ENCODE results near the gene ZBTB9.

ZBTB9 gene, protein sequence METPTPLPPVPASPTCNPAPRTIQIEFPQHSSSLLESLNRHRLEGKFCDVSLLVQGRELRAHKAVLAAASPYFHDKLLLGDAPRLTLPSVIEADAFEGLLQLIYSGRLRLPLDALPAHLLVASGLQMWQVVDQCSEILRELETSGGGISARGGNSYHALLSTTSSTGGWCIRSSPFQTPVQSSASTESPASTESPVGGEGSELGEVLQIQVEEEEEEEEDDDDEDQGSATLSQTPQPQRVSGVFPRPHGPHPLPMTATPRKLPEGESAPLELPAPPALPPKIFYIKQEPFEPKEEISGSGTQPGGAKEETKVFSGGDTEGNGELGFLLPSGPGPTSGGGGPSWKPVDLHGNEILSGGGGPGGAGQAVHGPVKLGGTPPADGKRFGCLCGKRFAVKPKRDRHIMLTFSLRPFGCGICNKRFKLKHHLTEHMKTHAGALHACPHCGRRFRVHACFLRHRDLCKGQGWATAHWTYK

DNA sequence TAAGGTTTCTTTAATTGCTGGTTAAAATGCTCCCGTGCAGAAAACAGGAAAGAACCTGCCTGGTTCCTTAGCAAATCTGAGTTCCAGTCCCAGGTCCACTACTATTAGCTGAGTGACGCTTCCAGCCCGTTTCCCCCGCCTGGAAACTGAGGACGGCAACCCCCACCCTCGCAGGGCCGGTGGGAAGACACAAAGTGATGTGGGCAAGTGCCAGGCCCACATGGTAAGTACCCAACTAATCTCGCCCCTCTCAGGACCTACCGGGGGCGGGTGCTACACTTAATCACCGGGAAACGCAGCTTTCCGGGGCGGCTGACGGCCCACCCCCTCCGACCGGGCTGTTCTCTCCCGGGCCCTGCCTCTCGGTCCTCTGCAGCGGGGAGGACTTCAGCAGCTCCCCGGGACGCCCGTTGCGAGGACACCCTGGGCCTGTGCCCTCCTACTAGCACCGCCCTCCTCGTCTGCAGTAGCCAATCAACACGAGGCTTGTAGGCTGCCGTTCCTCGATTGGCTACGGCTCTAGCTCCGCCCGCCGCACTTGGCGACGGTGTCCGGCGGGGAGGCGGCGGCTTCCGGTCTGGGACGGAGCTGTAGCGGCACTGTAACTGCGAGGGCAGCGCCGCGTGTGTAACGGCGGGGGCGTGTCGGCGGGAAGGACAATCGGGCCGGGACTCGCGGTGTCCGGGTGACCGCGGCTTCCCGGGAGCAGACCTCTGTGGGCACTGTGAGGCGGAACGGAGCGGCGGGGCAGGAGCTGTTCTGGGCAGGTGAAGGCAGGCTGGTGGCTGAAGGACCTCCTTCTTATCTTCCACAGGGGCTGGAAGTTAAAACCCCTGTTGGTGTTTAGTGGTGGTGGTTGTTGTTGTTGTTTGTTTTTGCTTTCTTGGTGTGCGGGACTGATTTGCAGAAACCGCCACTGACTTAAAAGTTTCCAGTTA is at the start of gene ZBTB9:
ZBTB9 (plus strand) TSS at position 568 of the 938 bp plus-strand sequence. CDS start 525 bp downstream, outside the sequence.
- peak; percentile 96 for DNase-seq

DNA sequence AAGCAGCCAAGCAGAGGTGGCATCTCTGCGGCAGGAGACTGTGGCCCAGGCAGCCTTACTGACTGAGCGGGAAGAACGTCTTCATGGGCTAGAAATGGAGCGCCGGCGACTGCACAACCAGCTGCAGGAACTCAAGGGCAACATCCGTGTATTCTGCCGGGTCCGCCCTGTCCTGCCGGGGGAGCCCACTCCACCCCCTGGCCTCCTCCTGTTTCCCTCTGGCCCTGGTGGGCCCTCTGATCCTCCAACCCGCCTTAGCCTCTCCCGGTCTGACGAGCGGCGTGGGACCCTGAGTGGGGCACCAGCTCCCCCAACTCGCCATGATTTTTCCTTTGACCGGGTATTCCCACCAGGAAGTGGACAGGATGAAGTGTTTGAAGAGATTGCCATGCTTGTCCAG is 49.5 kb upstream of the ZBTB9 start:
- no peak for DNase-seq

DNA sequence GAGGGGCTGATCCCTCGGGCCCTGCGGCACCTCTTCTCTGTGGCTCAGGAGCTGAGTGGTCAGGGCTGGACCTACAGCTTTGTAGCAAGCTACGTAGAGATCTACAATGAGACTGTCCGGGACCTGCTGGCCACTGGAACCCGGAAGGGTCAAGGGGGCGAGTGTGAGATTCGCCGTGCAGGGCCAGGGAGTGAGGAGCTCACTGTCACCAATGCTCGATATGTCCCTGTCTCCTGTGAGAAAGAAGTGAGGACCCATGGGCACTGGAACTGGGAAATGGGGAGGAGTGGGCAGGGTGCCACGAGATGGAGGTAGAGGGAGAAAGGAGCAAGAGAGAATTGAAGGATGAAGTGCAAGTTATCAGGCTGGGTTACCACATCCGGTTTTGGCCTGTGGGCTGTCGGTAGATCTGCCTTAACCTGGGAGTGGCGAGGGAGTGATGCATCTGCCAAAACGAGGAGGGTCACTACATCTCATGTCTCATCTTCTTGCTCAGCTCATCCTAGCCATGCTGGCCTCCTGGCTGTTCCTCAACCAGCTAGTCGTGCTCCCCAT is 48.9 kb upstream of the ZBTB9 start:
- DNase-seq: no peak

DNA sequence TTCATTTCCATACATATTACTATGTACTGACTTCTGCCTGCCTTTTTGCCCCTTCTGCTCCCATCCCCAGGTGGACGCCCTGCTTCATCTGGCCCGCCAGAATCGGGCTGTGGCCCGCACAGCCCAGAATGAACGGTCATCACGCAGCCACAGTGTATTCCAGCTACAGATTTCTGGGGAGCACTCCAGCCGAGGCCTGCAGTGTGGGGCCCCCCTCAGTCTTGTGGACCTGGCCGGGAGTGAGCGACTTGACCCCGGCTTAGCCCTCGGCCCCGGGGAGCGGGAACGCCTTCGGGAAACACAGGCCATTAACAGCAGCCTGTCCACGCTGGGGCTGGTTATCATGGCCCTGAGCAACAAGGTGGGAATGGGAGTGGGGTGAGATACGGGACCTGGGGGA is 48.2 kb upstream of the ZBTB9 start:
- no peak for DNase-seq

DNA sequence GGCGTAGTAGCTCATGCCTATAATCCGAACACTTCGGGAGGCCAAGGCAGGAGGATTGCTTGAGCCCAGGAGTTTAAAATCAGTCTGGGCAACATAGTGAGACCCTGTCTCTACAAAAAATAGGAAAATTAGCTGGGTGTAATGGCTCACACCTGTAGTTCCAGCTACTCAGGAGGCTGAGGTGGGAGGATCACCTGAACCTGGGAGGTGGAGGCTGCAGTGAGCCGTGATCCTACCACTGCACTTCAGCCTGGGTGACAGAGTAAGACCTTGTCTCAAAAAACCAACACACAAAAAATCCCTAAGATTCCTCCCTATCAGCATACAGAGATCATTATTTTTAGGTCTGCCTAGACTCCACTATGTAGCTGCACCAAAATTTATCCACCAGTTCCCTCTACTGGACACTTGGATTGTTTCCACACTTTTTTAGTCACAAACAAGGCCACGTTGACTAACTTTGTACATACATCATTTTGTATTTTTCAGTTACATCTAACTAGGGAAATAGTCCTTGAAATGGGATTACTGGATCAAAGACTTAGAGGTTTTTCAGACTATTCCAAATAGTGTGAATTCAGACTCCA is 47.2 kb upstream of the ZBTB9 start:
- no peak for DNase-seq

DNA sequence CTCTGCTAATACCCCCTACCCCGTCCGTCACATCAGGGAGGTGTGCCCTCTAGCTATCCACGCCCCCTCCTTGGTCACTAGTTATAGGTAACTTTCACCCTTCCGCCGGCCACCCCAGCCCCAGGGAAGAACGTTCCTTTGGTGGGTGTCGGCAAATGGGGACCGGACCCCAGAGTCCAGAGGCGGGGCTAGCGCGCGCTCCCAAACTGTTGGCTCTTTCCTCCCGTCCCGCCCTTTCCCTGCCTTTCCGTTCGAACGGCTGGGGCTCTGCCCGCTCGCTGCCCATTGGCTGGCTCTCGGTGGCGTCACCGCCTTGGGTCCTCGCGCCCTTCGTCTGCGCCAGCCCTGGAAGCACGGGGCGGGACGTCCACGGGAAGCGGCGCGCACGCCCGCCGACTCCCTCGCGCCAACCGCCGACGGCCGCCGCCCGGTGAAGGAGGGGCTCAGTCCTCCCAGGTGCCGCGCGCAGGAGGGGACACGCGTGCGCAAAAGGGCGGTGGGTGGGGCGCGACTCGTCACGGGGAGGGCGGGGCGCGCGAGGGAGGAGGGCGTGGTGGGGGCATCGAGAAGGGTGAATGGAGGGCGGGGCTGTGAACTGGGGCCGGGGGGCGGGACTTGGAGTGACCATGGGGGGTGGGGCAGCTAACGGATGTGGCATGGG is 44.2 kb upstream of the ZBTB9 start:
- DNase-seq: peak; percentile 97

DNA sequence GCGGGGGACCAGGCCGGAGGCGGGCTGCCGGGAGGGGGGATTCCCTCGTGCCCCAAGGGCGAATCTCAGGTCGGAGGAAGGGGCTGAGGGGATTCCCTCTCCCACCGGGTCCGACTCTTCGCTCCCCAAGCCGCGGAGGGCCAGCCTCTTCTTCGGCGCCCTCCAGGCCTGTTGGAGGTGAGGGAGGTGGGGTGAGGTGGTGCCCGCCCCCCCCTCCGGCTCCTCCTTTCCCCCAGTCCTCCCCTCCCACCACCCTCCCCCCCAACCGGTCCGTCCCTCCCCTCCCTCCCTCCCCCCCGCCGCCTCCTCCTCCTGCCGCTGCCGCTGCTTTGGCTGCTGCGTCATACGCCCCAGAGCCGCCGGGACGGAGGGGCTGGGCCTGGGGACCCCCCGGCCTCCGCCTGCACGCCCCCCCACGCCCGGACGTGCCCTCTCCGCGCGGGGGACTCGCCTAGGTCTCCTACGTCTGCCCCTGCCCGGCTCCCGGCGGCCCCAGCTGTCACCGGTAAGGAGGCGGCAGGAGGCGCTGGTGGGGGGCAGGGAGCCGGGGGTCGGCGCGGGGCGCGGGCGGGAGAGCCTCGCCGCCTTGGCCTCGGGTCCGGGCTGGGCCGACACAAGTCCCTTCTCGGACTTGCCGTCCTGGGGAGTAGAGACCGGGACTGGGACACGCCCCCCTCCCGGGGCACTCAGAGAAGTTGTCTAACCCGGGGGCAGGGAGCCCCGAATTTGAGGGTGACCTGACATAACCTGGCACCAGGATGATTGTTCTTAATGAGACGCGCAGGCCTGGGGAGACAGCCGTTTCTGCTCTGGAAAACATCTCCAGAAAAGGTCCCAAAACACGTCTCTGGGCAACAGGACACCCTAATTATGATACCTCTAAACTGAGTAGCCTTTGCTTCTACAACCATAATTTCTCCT is 43.4 kb upstream of the ZBTB9 start, which contains the start of gene PHF1:
PHF1 (plus strand) TSS at position 304 of the 921 bp plus-strand sequence. CDS start 1,250 bp downstream, outside the sequence.
- no peak for DNase-seq

DNA sequence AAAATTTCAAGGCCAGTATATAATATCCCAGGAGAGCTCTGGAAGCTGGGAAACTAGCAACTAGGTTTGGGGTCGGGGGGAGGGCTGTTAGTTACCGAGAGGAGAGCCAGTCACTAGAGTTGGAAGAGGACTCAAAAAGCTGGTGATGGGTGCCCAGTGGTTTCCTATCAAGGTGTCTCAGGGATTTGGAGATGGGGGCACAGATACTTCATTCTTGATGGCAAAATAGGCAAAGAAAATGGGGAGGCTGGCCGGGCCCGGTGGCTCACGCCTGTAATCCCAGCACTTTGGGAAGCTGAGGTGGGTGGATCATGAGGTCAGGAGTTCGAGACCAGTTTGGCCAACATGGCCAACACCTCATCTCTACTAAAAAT is 42.8 kb upstream of the ZBTB9 start:
- no peak for DNase-seq

DNA sequence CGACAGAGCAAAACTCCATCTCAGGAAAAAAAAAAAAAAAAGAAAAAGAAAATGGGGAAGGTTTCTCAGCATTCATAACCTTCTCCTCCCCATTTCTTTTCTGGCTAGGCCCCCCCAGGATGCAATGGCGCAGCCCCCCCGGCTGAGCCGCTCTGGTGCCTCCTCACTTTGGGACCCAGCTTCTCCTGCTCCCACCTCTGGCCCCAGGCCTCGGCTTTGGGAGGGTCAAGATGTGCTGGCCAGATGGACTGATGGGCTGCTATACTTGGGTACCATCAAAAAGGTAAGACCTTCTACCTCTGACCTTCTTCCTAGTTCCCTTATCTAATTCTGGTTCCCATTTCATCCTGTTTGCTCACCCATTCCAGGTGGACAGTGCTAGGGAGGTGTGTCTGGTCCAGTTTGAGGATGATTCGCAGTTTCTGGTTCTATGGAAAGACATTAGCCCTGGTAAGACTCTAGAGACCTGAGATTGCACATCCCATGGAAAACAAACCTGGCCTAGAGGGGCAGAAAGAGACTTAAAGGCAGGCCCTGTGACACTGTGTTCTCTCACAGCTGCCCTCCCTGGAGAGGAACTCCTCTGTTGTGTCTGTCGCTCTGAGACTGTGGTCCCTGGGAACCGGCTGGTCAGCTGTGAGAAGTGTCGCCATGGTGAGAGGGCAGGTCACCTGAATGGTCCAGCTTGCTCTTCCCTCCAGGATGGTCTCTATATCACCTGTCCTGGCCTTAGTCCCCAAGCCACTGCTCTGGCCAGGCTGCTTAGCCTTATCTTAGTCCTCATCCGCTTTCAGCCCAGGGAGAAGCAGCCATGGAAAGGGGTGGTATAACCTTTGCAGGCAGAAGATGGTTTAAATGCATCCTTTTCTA is 42.0 kb upstream of the ZBTB9 start:
- no peak for DNase-seq

DNA sequence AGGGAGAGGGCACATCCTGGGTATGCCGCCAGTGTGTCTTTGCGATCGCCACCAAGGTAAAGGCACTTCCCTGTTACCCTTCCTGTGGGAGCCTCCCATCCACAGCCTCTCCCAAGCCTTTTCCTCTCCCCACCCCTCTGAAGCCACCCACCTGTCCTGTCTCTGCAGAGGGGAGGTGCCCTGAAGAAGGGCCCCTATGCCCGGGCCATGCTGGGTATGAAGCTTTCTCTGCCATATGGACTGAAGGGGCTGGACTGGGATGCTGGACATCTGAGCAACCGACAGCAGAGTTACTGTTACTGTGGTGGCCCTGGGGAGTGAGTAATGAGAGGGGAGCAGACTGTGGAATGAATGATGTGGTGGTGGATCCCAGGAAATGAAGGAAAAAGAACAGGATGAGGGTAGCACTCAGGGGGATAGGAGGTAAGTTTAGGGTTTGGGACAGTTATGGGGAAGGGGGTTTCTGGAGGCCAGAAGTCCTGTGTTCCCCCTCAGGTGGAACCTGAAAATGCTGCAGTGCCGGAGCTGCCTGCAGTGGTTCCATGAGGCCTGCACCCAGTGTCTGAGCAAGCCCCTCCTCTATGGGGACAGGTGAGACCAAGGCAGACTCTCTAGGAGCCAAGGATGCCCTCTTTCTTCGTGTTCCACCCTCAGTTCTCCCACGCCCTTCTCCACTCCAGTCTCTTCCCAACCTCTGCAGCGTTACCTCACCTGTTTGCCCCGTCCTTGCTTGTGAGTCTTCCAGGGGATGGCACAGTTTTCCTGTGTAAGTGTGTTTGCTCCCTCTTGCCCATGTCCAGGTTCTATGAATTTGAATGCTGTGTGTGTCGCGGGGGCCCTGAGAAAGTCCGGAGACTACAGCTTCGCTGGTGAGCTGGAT is 40.9 kb upstream of the ZBTB9 start:
- DNase-seq: no peak

DNA sequence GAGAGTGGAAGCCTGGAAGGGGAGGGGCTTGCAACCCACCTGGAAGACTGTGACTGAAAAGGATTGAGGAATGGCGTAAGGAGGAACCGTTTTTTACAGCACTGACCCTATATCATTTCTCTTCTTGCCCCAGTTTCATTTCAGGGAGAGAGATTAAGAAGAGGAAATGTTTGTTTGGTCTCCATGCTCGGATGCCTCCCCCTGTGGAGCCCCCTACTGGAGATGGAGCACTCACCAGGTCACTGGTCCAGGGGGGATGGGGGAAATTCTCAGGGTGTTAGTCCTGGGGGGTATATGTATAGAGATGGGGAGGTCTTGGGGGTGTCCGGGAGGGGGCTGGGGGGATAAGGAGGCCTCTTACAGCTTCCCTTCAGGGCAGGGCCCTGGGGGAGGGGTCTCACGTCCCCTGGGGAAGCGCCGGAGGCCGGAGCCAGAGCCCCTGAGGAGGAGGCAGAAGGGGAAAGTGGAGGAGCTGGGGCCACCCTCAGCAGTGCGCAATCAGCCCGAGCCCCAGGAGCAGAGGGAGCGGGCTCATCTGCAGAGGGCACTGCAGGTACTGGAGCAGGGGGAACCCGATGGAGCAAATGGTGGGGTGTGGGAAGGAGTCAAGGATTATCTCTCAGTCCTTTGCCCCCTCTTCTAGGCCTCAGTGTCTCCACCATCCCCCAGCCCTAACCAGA is 39.6 kb upstream of the ZBTB9 start:
- DNase-seq: no peak

DNA sequence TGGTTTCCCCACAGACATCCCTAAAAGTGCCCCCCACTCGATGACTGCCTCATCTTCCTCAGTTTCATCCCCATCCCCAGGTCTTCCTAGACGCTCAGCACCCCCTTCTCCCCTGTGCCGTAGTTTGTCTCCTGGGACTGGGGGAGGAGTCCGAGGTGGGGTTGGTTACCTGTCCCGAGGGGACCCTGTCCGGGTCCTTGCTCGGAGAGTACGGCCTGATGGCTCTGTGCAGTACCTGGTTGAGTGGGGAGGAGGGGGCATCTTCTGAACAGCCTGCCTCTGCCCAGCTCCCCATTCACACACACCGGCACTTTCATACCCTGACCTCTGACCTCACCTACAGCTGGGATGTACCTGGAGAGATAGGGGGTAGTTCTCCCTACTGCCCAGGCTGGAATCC is 38.5 kb upstream of the ZBTB9 start:
- DNase-seq: no peak

DNA sequence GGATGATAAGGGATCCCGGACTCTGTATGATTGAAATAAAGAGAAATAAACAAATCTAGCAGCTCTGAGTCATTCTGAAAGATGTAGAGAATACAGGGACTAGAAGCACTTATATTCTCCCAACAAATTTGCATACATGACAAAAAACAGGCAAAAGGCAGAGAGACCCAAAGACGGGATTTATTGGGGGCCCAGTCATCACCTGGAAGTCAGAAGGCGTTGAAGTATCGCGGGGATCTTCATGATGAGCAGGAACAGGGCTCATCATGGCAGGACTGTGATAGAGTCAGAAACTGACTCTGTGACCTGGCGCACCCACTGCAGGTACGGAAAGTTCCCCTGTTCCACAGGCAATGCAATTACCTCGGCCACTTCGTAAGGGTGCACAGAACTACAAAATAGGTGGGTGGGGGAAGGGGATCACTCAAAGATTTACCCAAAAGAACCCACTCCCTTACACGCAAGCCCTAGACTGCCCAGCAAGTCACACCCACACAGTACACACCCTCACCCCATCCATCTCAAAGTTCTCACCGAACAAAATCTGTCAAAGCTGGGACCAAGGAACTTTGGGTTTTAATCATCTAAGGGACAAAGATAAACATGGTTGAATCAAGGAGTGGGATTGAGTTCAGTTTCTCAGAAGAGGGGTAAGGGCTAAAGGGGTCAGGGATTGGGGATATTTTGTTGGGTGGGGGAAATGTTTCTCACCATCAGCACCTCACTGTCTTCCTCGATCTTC is 37.8 kb upstream of the ZBTB9 start:
- DNase-seq: peak; percentile 58

DNA sequence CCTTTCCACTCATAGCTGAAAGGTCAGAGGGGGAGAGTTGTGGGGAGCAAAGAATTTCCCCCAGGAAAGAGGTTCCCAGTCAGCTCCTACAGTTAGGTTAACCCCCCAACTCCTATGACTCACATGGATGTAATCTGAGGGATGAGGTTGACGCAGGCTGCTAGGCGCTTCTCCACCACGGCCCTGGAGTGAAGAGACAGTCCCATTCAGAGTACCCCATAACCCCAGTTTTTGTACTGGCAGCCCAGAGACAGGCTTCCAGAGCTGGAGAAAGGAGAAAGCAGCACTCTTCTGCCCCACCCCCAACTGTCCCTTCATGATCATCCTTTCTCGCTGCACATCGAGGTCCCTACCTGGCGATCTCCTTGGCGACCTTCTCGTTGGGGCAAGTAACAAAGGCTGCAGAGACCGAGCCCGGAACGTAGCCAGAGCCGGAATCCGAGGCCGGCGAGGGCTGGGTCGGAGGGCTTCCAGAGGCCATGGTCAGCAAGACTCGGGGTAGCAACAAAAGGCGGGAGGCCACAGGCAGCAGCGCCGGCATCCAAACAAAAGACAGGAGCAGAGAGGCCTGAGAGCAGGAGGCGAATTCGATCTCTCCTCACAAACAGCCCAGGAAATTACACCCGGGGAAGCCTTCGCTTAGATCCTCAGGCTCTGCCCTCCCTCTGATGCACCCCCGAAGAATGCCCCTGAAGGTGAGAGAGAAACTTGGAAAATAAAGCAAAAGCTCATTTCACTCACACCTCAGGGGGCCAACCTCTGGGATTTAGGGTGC is 37.1 kb upstream of the ZBTB9 start:
- no peak for DNase-seq

DNA sequence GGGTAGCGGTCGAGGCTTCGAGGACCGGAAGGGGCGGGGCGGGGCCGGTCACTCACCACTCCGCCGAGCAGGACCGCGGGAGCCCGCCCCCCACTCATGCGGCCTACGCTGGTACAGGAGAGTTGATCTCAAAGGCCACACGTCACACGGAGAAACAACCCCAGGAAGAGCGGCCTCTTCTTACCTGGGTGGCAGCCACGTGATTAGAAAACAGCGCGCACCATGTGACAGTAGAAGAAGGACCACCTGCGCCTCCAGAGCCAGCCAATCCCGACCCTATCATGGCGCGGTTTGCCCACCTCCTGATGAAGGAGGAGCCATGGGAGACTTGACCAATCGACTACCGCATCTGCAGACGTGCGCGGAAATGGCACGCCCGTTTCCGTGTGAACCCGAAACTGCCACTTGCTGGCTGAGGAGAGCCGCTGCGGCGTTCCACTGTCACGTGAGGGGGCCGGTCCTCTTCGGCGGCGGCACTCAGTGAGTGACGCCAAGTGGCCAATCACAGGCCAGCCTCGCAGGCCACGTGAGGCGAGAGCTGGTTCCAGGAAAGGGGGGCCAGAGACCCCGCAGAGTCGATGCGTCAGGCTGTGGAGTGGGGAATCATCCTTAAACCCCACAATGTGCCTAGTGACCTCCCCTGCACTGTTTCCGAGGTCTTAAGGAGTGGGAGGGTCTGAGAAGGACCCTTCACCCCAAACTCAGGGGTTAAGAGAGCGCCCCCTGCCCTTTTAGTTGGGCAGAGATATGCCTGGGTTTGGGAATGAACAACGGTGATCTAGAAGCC is 36.3 kb upstream of the ZBTB9 start, which contains the start of gene CUTA:
CUTA (minus strand) TSS at position 205 of the 787 bp plus-strand sequence; CDS start at position 98, 107 bp downstream.
- peak; percentile 99 for DNase-seq
